HG02763 (cell line): ENCODE data around the gene POMC.
"Not testable (repeated sequence)": the region's sequence is repeated elsewhere in the genome, so short reads cannot be mapped to it uniquely, and the experiment has no call there.

ENCODE experiments used
- ATAC-seq: cut with Tn5 transposase; IDR thresholded peaks from one replicate; pipeline ENCODE4 v1.9.1; 2021; ENCODE audit warnings: mild to moderate bottlenecking, moderate library complexity; ENCODE audit not compliant: unreplicated experiment

POMC gene

DNA sequence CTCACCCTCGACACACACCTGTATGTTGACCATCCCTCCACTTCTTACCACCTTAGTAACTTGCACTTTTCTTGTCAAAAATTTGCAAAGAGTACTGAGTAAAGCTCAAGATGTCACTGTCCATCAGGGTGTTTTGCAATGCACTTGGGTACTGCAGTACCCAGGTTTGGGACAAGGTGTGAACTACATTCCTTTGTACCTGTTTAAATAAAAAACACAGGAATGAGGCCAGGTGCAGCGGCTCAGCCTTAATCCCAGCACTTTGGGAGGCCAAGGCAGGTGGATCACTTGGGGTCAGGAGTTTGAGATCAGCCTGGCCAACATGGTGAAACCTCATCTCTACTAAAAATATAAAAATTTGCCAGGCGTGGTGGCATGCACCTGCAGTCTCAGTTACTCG lies 27.8 kb downstream of the POMC start:
- not testable (repeated sequence) for ATAC-seq

DNA sequence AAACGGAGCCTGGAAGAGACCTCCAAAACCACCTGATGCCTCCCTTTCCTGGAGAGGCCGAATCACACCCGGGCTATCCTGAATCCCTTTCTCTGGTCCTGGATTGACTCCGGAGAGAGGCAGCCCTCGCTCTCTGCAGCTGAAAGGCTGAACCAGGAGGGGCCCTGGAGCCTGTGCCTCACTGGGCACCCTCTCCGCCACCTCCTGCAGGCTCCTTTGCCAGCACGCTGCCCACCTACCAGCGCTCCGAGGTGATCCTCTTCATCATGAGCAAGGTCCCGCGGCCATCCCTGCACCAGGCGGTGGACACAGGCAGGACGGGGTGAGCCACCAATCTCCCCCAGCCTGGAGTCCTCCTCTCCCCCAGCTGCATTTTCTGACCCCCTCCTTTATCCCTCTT lies 35.7 kb downstream of the POMC start:
- no peak for ATAC-seq

- ATAC-seq, result no peak
These were observed 36.1 kb downstream of the POMC start for GRCh38 chr2:25132299-25132635.

DNA sequence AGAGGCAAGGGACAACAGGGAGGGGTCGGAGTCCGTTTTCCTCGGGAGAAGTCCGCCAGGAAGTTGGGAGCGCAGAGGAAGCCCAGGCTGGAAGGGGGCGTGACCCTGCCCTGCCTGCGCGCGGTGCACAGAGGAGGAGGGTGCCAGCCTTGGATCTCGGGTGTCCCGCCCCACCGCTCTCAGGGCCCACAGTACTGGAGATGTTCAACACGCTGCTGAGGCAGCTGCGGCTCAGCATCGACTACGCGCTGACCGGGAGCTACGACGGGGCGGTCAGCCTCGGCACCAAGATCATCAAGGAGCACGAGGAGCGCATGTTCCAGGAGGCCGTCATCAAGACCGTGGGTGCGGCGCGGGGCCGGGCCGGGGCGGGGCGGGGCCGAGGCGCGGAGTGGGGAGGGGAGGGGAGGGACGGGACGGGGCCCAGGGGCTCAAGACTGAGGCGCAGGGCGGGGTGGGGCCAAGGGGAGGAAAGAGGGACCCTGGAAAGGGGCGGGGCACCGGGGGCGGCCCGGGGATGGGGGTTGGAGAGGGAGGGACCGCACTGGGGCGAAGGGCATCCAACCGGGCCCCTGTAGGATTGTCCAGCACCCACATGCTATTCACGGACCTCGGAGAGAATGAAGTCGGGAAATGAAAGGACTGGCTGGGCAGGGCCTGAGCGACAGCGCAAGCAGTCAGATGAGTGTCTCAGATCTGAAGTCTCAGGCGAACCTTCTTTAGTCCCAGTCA lies 36.6 kb downstream of the POMC start:
- no peak for ATAC-seq

GRCh38 chr2:25131253-25131566 lies 37.2 kb downstream of the POMC start:
- ATAC-seq, result no peak

- no peak for ATAC-seq
These were observed 38.4 kb downstream of the POMC start for GRCh38 chr2:25129901-25130520.

- ATAC-seq, result no peak
These were observed 40.7 kb downstream of the POMC start for GRCh38 chr2:25127646-25128045.

DNA sequence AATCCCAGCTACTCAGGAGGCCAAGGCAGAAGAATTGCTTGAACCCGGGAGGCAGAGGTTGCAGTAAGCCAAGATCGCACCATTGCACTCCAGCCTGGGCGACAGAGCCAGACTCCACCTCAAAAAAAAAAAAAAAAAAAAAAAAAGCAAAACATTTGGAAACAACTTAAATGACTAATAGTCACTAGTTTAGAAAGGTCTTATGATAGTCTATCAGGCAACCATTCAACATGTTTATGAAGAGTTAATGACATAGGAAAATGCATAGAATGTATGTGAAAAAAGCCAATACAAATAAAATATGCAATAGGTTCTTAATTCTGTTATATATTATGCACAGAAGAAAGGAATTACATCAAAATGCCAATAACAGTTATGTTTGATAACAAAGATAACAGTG lies 41.3 kb downstream of the POMC start:
- ATAC-seq, result not testable (repeated sequence)

DNA sequence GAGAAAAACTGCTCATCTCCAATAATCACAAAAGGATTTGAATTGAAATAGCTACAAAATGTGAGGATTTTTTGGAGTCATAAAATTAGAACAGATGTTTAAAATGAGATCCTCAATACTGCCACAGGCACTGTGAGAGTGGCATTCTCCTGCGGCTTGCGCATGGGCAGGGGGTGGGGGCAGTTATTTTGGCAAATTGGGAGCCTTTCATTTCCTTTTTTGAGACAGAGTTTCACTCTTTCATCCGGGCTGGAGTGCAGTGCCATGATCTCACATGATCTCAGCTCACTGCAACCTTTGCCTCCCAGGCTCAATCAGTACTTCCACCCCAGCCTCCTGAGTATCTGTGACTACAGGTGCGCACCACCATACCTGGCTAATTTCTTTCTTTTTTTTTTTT lies 42.4 kb downstream of the POMC start:
- ATAC-seq, result no peak

DNA sequence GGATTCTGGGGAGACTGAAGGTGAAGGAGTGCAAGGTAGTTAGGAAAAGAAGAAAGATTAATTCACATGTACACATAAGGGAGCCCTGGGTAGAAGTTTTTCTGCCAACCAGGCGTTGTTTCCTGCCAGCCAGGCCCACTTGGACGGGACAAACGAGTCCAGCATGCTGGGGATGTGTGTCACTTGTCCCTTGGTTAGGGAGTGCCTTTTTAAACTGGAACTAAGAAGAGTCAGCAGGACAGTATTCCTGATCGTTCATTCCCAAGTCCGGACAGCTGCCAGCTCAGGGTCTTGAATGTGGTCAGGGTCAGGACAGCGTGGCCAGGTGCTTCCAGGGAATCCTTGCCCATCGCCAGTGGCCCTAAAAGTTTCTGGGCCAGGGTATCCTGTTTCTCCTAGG lies 43.2 kb downstream of the POMC start:
- no peak for ATAC-seq

- no peak for ATAC-seq
These were observed 44.7 kb downstream of the POMC start for GRCh38 chr2:25123682-25124081.

DNA sequence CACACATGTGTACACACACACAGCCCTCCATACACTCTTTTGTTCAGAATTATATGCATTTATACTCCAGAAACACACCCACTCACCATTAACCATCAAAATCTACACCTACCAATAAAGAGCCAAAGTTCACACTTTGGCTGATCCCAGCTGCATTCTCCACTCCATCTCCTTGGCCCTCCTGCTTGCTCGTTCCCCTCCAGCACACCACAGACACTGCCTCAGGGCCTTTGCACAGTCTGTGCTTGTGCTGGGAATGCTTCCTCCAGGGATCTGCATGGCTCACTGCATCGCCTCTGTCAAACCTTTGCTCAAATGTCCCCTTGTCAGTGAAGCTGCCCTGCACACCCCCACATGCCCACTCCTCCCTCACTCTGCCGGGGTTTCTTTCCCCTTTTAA lies 46.0 kb downstream of the POMC start:
- ATAC-seq, result no peak

DNA sequence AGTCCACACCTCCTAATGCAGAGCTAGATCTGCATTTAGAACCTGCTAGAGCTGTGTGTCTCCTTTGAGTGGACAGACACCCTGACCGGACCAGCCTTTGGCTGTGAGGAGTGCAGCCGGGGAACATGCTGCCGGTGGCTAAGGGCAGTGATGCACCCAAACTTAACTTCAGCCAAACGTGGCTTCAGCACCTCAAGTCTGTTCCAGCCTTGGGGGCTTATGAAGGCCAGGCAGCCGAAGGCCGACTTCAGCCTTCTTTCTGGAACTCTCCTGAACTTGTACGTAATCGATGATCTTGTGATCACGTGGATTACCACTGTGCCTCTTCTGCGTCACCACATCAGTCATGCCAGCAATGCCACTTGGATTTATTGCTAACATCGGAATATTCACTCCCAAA lies 49.1 kb downstream of the POMC start:
- no peak for ATAC-seq

GRCh38 chr2:25116956-25117355 lies 51.4 kb downstream of the POMC start:
- no peak for ATAC-seq

DNA sequence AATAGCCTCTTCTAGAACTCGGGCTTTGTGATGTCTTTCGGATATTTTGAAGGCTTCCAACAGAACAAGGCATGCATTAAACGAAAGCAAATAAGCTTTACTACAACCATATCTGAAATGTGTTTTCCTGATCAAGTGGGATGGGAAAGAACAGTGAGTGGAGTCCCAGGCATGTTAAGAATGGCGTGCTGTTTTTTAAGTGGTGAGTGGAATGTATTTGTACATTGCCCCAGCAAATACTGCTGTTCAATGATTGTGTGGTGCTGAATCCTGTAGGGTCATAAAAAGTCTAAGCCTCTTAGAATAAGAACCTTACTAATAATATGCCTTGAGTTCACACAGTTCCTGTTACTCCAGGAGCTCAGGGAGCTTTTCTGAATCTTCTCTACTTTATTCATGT lies 52.5 kb downstream of the POMC start:
- no peak for ATAC-seq

DNA sequence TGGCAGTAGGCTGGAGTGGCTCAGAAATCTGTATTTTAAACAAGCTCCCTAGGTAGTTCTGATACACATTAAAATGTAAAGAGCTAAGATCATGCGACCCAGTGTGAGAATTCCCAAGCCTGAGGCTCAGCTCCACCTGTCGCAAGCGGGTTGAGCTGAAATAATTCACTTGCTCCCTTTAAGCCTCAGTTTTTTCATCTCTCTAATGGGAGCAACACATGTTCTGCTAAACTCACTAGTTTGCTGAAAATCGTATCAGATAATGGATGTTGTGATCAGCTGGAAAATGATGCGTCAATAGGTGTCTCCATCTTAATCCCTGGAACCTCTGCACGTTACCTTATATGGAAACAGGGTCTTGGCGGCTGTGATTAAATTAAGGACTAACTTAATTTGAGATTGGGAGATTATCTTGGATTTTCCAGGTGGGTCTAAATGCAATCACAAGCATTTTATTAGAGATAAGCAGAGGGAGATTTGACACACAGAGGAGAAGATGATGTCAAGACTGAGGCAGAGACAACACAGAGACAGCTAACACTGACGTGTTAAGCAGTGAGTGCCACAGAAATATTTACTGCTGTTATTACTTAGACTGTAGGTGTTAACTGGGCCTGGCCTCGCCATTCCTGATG lies 53.0 kb downstream of the POMC start:
- no peak for ATAC-seq

- no peak for ATAC-seq
These were observed 56.3 kb downstream of the POMC start for GRCh38 chr2:25112113-25112512.
